H9 (cell line): ENCODE results near the gene NDUFS2. TPM values are rescaled to one million over a fixed set of nuclear protein-coding genes. Genes with fewer than 3 reads are reported as not detected.

Source experiments
- DNase-seq: peaks from one replicate; pipeline ENCODE4 v3.0.0-alpha.2; 2017
- H2AFZ ChIP-seq: one replicate; pipeline ENCODE4 v1.6.1; 2013; ENCODE audit warnings: mild to moderate bottlenecking, low read length, control low read depth, moderate library complexity
- H2AK5ac ChIP-seq: 2 replicates; pipeline ENCODE4 v1.6.1; 2013; ENCODE audit warnings: low read length, control low read depth, mixed read lengths; ENCODE audit not compliant: insufficient read length
- H2BK120ac ChIP-seq: one replicate; pipeline ENCODE4 v1.6.1; 2013; ENCODE audit warnings: low read depth, mild to moderate bottlenecking, low read length, control low read depth, inconsistent platforms; ENCODE audit not compliant: poor library complexity, severe bottlenecking
- H2BK12ac ChIP-seq: 2 replicates; pipeline ENCODE4 v1.6.1; 2013; ENCODE audit warnings: low read length, control low read depth, mixed read lengths, low read depth; ENCODE audit not compliant: insufficient read length
- H2BK15ac ChIP-seq: 2 replicates; pipeline ENCODE4 v1.6.1; 2013; ENCODE audit warnings: low read depth, low read length, control low read depth
- H2BK20ac ChIP-seq: one replicate; pipeline ENCODE4 v1.6.1; 2013; ENCODE audit warnings: low read depth, mild to moderate bottlenecking, low read length, control low read depth, inconsistent platforms; ENCODE audit not compliant: poor library complexity, severe bottlenecking
- H2BK5ac ChIP-seq: 2 replicates; pipeline ENCODE4 v1.6.1; 2013; ENCODE audit warnings: low read length, control low read depth, mixed read lengths; ENCODE audit not compliant: insufficient read length
- H3K14ac ChIP-seq: 2 replicates; pipeline ENCODE4 v1.6.1; 2013; ENCODE audit warnings: low read length, control low read depth; ENCODE audit not compliant: insufficient read depth
- H3K18ac ChIP-seq: 2 replicates; pipeline ENCODE4 v1.6.1; 2013; ENCODE audit warnings: low read depth, mild to moderate bottlenecking, mixed read lengths, low read length, control low read depth; ENCODE audit not compliant: insufficient read length
- H3K23ac ChIP-seq: 2 replicates; pipeline ENCODE4 v1.6.1; 2013; ENCODE audit warnings: low read length, control low read depth, mixed read lengths, low read depth; ENCODE audit not compliant: insufficient read length
- H3K23me2 ChIP-seq: 2 replicates; pipeline ENCODE4 v1.6.1; 2013; ENCODE audit warnings: low read depth, mild to moderate bottlenecking, mixed read lengths, low read length, control low read depth; ENCODE audit not compliant: insufficient read length, poor library complexity, severe bottlenecking
- H3K27ac ChIP-seq: 2 replicates; pipeline ENCODE4 v1.5.1; 2013; ENCODE audit warnings: low read length, control low read depth, mixed read lengths, low read depth; ENCODE audit not compliant: insufficient read length
- H3K27me3 ChIP-seq: 2 replicates; pipeline ENCODE4 v1.6.1; 2013; ENCODE audit warnings: low read length, control low read depth, inconsistent platforms; ENCODE audit not compliant: insufficient read depth
- H3K4ac ChIP-seq: 2 replicates; pipeline ENCODE4 v1.6.1; 2013; ENCODE audit warnings: low read depth, mild to moderate bottlenecking, control low read depth, inconsistent platforms, low read length, moderate library complexity
- H3K4me1 ChIP-seq: 2 replicates; pipeline ENCODE4 v1.6.1; 2013; ENCODE audit warnings: low read length, control low read depth, inconsistent platforms; ENCODE audit not compliant: insufficient read depth
- H3K4me2 ChIP-seq: 2 replicates; pipeline ENCODE4 v1.6.1; 2013; ENCODE audit warnings: low read length, control low read depth, mixed read lengths; ENCODE audit not compliant: insufficient read length, insufficient read depth
- H3K56ac ChIP-seq: 2 replicates; pipeline ENCODE4 v1.6.1; 2013; ENCODE audit warnings: low read depth, mild to moderate bottlenecking, mixed read lengths, low read length, control low read depth; ENCODE audit not compliant: insufficient read length
- H3K79me1 ChIP-seq: 2 replicates; pipeline ENCODE4 v1.6.1; 2013; ENCODE audit warnings: low read depth, mild to moderate bottlenecking, moderate library complexity, low read length, control low read depth, inconsistent platforms; ENCODE audit not compliant: insufficient read depth, poor library complexity, severe bottlenecking
- H3K79me2 ChIP-seq: 2 replicates; pipeline ENCODE4 v1.6.1; 2013; ENCODE audit warnings: low read length, control low read depth, inconsistent platforms; ENCODE audit not compliant: insufficient read depth
- H3K9ac ChIP-seq: 2 replicates; pipeline ENCODE4 v1.6.1; 2013; ENCODE audit warnings: low read length, control low read depth, mixed read lengths; ENCODE audit not compliant: insufficient read length; ENCODE audit errors: extremely low read depth
- H3K9me3 ChIP-seq: one replicate; pipeline ENCODE4 v1.6.1; 2013; ENCODE audit warnings: low read depth, low read length, inconsistent platforms; ENCODE audit not compliant: control insufficient read depth
- H3T11ph ChIP-seq: one replicate; pipeline ENCODE4 v1.6.1; 2013; ENCODE audit warnings: mild to moderate bottlenecking, low read length, control low read depth, inconsistent platforms
- H4K20me1 ChIP-seq: one replicate; pipeline ENCODE4 v1.6.1; 2013; ENCODE audit not compliant: control insufficient read depth, insufficient read length, insufficient read depth
- H4K5ac ChIP-seq: 2 replicates; pipeline ENCODE4 v1.6.1; 2013; ENCODE audit warnings: low read depth, mild to moderate bottlenecking, mixed read lengths, low read length, control low read depth; ENCODE audit not compliant: insufficient read length
- H4K8ac ChIP-seq: replicated peaks from 2 replicates; pipeline ENCODE4 v1.6.1; 2013; ENCODE audit warnings: low read length, control low read depth, mixed read lengths, low read depth; ENCODE audit not compliant: insufficient read length
- H4K91ac ChIP-seq: 2 replicates; pipeline ENCODE4 v1.6.1; 2013; ENCODE audit warnings: low read depth, mild to moderate bottlenecking, moderate library complexity, mixed read lengths, low read length, control low read depth; ENCODE audit not compliant: insufficient read length
- H3K27ac Mint-ChIP-seq, 3 experiments: 2 replicates in 2 of 3; 3 replicates in 1 of 3; pipeline ENCODE4 v1.8.0; 2020 to 2021; ENCODE audit warnings: mixed read lengths in 3 of 3, mild to moderate bottlenecking in 1 of 3, moderate library complexity in 1 of 3
- H3K27me3 Mint-ChIP-seq: 2 replicates; pipeline ENCODE4 v1.8.0; 2021; ENCODE audit warnings: low read depth, mild to moderate bottlenecking, moderate library complexity, mixed read lengths
- H3K36me3 Mint-ChIP-seq, 3 experiments: 2 replicates in 2 of 3; 3 replicates in 1 of 3; pipeline ENCODE4 v1.8.0; 2020 to 2021; ENCODE audit warnings: low read depth in 3 of 3, mixed read lengths in 3 of 3; ENCODE audit not compliant: insufficient read depth in 1 of 3
- H3K4me1 Mint-ChIP-seq, 2 experiments: 2 replicates each; pipeline ENCODE4 v1.8.0; 2020; ENCODE audit warnings: mixed read lengths in 2 of 2
- H3K4me3 Mint-ChIP-seq, 2 experiments: 2 replicates in 1 of 2; 3 replicates in 1 of 2; pipeline ENCODE4 v1.8.0; 2020 to 2021; ENCODE audit warnings: mild to moderate bottlenecking in 2 of 2, mixed read lengths in 2 of 2, moderate library complexity in 1 of 2
- H3K9me3 Mint-ChIP-seq, 2 experiments: 2 replicates in 1 of 2; 3 replicates in 1 of 2; pipeline ENCODE4 v1.8.0; 2020; ENCODE audit warnings: mild to moderate bottlenecking in 2 of 2, mixed read lengths in 2 of 2, moderate library complexity in 1 of 2
- WGBS: extraction: QIAGEN DNeasy Blood & Tissue Kit; methylation state at CpG from one replicate; pipeline ENCODE4 v1.1.7; 2013; ENCODE audit warnings: missing lambda C conversion rate, low lambda C conversion rate, mixed read lengths; ENCODE audit not compliant: insufficient read length; ENCODE audit errors: extremely low coverage; 5-methylcytosine and 5-hydroxymethylcytosine counted together
- total RNA-seq: library from RNA; stranded (reverse); gene quantifications from 2 replicates; pipeline ENCODE4 v1.2.1, GENCODE V29; 2021
- TF ChIP-seq, protein P1 (sequence below): fragments of 200-600 bp; sonication (generic); conservative IDR thresholded peaks from 3 replicates; pipeline ENCODE4 v1.8.0; 2021; ENCODE audit warnings: antibody characterized with exemption, mild to moderate bottlenecking

The NDUFS2 gene
- total RNA-seq, 1 experiment from 2014 or later = 84.5 TPM

DNA sequence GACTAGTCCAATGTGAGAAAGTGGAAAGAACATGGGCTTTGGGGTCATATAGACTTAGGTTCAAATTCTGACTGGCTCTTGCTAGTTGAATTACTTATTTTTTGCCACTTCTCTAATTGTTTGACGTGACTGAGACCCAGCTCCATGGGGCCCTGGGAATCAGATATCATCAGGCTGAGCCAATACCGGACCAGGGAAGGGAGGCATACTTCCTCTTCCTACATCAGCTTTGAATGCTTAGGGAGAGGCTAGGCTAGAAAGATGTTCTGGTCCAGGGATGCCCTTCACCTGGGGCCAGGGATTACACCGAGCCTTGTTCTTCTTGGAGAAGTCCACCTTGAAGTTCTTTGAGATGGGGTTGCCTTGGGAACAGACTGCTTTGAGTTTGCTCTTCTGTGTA lies 39.5 kb downstream of the NDUFS2 start:
- Mint-ChIP-seq H3K9me3 (no peaks in the 10 kb centered on the region), H3K4me3 (no peak overlapping the region), H3K4me1 (no peaks in the 10 kb centered on the region), H3K36me3 (no peaks in the 10 kb centered on the region), H3K27ac (no peak overlapping the region), H3K27me3 (0 out of 2 replicates have a peak, but pooled peaks cover 1% of the 10 kb centered on the region)
- Histone ChIP-seq H3K27me3 (peaks cover 4% of the 10 kb centered on the region), H4K5ac (no peak overlapping the region), H3K27ac (no peak overlapping the region), H3K18ac (no peak overlapping the region), H4K91ac (no peak overlapping the region), H3K9ac (no peak overlapping the region), H3K23me2 (no peaks in the 10 kb centered on the region), H3K56ac (no peak overlapping the region), H4K8ac (no peak overlapping the region), H3T11ph (no peak overlapping the region), H3K4me2 (no peak overlapping the region), H3K4me1 (no peaks in the 10 kb centered on the region), H4K20me1 (no peaks in the 10 kb centered on the region), H2AFZ (no peak overlapping the region), H3K4ac (no peak overlapping the region), H3K14ac (no peak overlapping the region), H2AK5ac (no peak overlapping the region), H2BK15ac (no peak overlapping the region), H3K23ac (no peak overlapping the region), H2BK120ac (no peak overlapping the region), H3K9me3 (no peaks in the 10 kb centered on the region), H3K79me1 (no peaks in the 10 kb centered on the region), H2BK5ac (no peak overlapping the region), H2BK20ac (no peak overlapping the region), H3K79me2 (no peaks in the 10 kb centered on the region), H2BK12ac (no peak overlapping the region)
- no CpG with 5 or more reads among the region's 3 CpGs for WGBS
- DNase-seq = no peak
- TF ChIP-seq, protein P1, sequence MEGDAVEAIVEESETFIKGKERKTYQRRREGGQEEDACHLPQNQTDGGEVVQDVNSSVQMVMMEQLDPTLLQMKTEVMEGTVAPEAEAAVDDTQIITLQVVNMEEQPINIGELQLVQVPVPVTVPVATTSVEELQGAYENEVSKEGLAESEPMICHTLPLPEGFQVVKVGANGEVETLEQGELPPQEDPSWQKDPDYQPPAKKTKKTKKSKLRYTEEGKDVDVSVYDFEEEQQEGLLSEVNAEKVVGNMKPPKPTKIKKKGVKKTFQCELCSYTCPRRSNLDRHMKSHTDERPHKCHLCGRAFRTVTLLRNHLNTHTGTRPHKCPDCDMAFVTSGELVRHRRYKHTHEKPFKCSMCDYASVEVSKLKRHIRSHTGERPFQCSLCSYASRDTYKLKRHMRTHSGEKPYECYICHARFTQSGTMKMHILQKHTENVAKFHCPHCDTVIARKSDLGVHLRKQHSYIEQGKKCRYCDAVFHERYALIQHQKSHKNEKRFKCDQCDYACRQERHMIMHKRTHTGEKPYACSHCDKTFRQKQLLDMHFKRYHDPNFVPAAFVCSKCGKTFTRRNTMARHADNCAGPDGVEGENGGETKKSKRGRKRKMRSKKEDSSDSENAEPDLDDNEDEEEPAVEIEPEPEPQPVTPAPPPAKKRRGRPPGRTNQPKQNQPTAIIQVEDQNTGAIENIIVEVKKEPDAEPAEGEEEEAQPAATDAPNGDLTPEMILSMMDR = no peak
